Measurements from ENCODE around the gene HSD17B1. TPM values are rescaled to one million over a fixed set of nuclear protein-coding genes. Genes with fewer than 3 reads are reported as not detected.

HSD17B1 gene
- total and polyA plus RNA-seq, 2 donors (not counting 3 experiments of a cell fraction or from before 2014, with no cell fraction given): 0.22 to 1.0 TPM

GRCh38 chr17:42526031-42526444, 26.7 kb upstream of the HSD17B1 start:
- no peak overlapping the region for H3K4me3 ChIP-seq (replicated peaks in 1 of 3; ENCODE audit: insufficient read depth in 1 of 3, low read depth in 1 of 3, low read length in 3 of 3)
- FAIRE-seq: peak; percentile 97
- H3K36me3 ChIP-seq (ENCODE audit: control insufficient read depth in 2 of 2, extremely low read depth in 1 of 2, insufficient read depth in 2 of 2, low read length in 2 of 2): no peaks in the 10 kb centered on the region
- intact Hi-C loops (cut with micrococcal nuclease) (loop anchor here (10.0 kb wide), 2 partner anchors 391 to 501 kb away; partner anchors contain the start of gene NKIRAS2), dilution Hi-C loops (cut with MboI; ENCODE audit: extremely low pct_ligation_motif_present, low sequenced_read_pairs) (no loop called here)
- BruUV-seq (replicated peaks): no TSS peak
- no peaks in the 10 kb centered on the region for H3K79me2 ChIP-seq (ENCODE audit: control insufficient read depth, insufficient read depth, low read length)
- CTCF ChIA-PET: interaction anchor here (1.5 to 3.8 kb wide), 6 partner anchors 8 to 303 kb away, joined by 5 to 114 read pairs (median 34); partner anchors contain the start of gene CAVIN1
- no peak overlapping the region for H3K9ac ChIP-seq (replicated peaks; ENCODE audit: extremely low read depth, insufficient read depth, low read length)
- H3K4me2 ChIP-seq (ENCODE audit: insufficient read depth, low read length): no peak overlapping the region
- no peaks in the 10 kb centered on the region for H3K27me3 ChIP-seq (ENCODE audit: control insufficient read depth in 2 of 2, insufficient read depth in 2 of 2, low read length in 2 of 2)
- no peaks in the 10 kb centered on the region for H4K20me1 ChIP-seq (replicated peaks; ENCODE audit: control insufficient read depth, extremely low read depth, insufficient read depth, low read length)
- no peaks in the 10 kb centered on the region for H3K9me1 ChIP-seq (replicated peaks; ENCODE audit: control insufficient read depth, extremely low read depth, insufficient read depth, low read length)
- peaks cover 29% of the 10 kb centered on the region for H3K4me1 ChIP-seq (ENCODE audit: control insufficient read depth, extremely low read depth, insufficient read depth, low read length)
- no peaks in the 10 kb centered on the region for H3K9me3 ChIP-seq (replicated peaks; ENCODE audit: control insufficient read depth, insufficient read depth, low read length)
- POLR2A ChIA-PET: no interaction called here
- peak overlapping the region; percentile 7 for H2AFZ ChIP-seq (ENCODE audit: low read depth, low read length)
- peak; percentile 66 for DNase-seq (ENCODE audit: low read depth, low spot score)
- TF ChIP-seq FOS (IDR thresholded peaks at IDR 0.05; ENCODE audit: borderline replicate concordance, insufficient read depth, low read length) (no peak), MYC (IDR thresholded peaks at IDR 0.05; ENCODE audit: low read depth, low read length) (no peak), POLR2AphosphoS5 (IDR thresholded peaks at IDR 0.05; ENCODE audit: insufficient read depth, low read depth, low read length) (no peak), JUN (IDR thresholded peaks at IDR 0.05; ENCODE audit: borderline replicate concordance, insufficient read depth, insufficient read length, low read depth) (no peak), MAX (IDR thresholded peaks at IDR 0.05; ENCODE audit: insufficient read depth, insufficient read length) (no peak), GATA2 (IDR thresholded peaks at IDR 0.05; ENCODE audit: insufficient read depth, insufficient read length, low read depth, low read length) (no peak), CTCF (IDR thresholded peaks at IDR 0.05; ENCODE audit: extremely low read depth in 1 of 2, insufficient read depth in 1 of 2, low read depth in 1 of 2, low read length in 2 of 2) (no peak), EZH2 (IDR thresholded peaks at IDR 0.05; ENCODE audit: borderline replicate concordance, low read depth, low read length, severe bottlenecking) (no peak), POLR2A (IDR thresholded peaks at IDR 0.05; ENCODE audit: low read depth, low read length) (no peak)
- peak overlapping the region; percentile 40 for H3K27ac ChIP-seq (ENCODE audit: insufficient read depth, low read depth, low read length)
